HepG2 (cell line): ENCODE results near the gene MBD4. TPM values are rescaled to one million over a fixed set of nuclear protein-coding genes. Genes with fewer than 3 reads are reported as not detected.
A peak's percentile ranks its signal among the peaks of the same experiment; 100 is the strongest.

Experiments
- ATAC-seq: fragments of 200-7000 bp; cut with Tn5 transposase; 3 replicates; pipeline ENCODE4 v1.9.1; 2020; ENCODE audit warnings: mild to moderate bottlenecking, moderate library complexity
- BruUV-seq: library from RNA; stranded (reverse); fragments of 400-500 nt; replicated peaks from 2 replicates; lab custom pipeline; 2021; lab: Mats Ljungman, UMichigan
- CTCF ChIA-PET: fragments of 300-600 bp; formaldehyde crosslinking; extraction: SDS; loops from one replicate; lab custom pipeline; 2021; ENCODE audit warnings: low total read pairs, inconsistent platforms, low intra/inter-chr PET ratio; lab: Yijun Ruan, JAX
- POLR2A ChIA-PET: fragments of 350-600 bp; sonication (Branson Sonifier 250); formaldehyde crosslinking; loops from one replicate; lab custom pipeline; 2020; ENCODE audit warnings: antibody characterized with exemption, inconsistent platforms; lab: Yijun Ruan, JAX
- DNase-seq: peaks from one replicate; pipeline ENCODE4 v3.0.0-alpha.2; 2015; ENCODE audit warnings: low spot score
- FAIRE-seq: peaks from 3 replicates; lab custom pipeline; 2011; peaks lifted over from hg19 to GRCh38; lab: Jason Lieb, UNC
- H2AFZ ChIP-seq: one replicate; pipeline ENCODE4 v1.6.1; 2011; ENCODE audit warnings: low read length, inconsistent platforms
- H3K27ac ChIP-seq: fragments of 300-600 bp; 3 replicates; pipeline ENCODE4 v1.8.0; 2011; ENCODE audit warnings: mixed run types, mild to moderate bottlenecking, mixed read lengths, low read length, inconsistent platforms; ENCODE audit not compliant: insufficient read depth; ENCODE audit errors: extremely low read length
- H3K27me3 ChIP-seq, 2 experiments: fragments of 200-600 bp in 1 of 2; 2 replicates in 1 of 2; 3 replicates in 1 of 2; pipeline versions ENCODE4 v1.6.0 to v1.8.0; 2011; ENCODE audit warnings: low read length in 2 of 2, mild to moderate bottlenecking in 2 of 2, moderate library complexity in 2 of 2, inconsistent platforms in 1 of 2; ENCODE audit not compliant: insufficient read depth in 2 of 2, control insufficient read depth in 1 of 2
- H3K36me3 ChIP-seq, 2 experiments: fragments of 200-600 bp in 1 of 2; replicated peaks in 1 of 2; 2 replicates in 1 of 2; 3 replicates in 1 of 2; pipeline versions ENCODE4 v1.5.1 to v1.8.0; 2011; ENCODE audit warnings: low read length in 2 of 2, inconsistent platforms in 1 of 2; ENCODE audit not compliant: insufficient read depth in 2 of 2, control insufficient read depth in 1 of 2
- H3K4me1 ChIP-seq: 2 replicates; pipeline ENCODE4 v1.5.1; 2012; ENCODE audit warnings: low read length, inconsistent platforms; ENCODE audit not compliant: insufficient read depth
- H3K4me2 ChIP-seq: 2 replicates; pipeline ENCODE4 v1.6.0; 2011; ENCODE audit warnings: low read depth, low read length, inconsistent platforms
- H3K4me3 ChIP-seq, 3 experiments: fragments of 200-600 bp in 1 of 3; sonication (generic), shearing (Covaris generic) in 1 of 3; replicated peaks in 1 of 3; 2 replicates each; pipeline ENCODE4 v1.5.1; 2011 to 2016; ENCODE audit warnings: low read length in 3 of 3, inconsistent platforms in 2 of 3, low read depth in 2 of 3, mild to moderate bottlenecking in 2 of 3, control low read depth in 1 of 3, mixed read lengths in 1 of 3; ENCODE audit not compliant: insufficient read depth in 1 of 3
- H3K79me2 ChIP-seq: one replicate; pipeline ENCODE4 v1.6.1; 2011; ENCODE audit warnings: low read length, inconsistent platforms; ENCODE audit not compliant: insufficient read depth
- H3K9ac ChIP-seq: 2 replicates; pipeline ENCODE4 v1.6.0; 2011; ENCODE audit warnings: mild to moderate bottlenecking, low read depth, low read length, inconsistent platforms; ENCODE audit not compliant: insufficient read depth
- H3K9me3 ChIP-seq: 2 replicates; pipeline ENCODE4 v1.5.1; 2012; ENCODE audit warnings: mild to moderate bottlenecking, low read length
- H4K20me1 ChIP-seq: 2 replicates; pipeline ENCODE4 v1.6.0; 2011; ENCODE audit warnings: inconsistent platforms, mild to moderate bottlenecking, low read length, moderate library complexity; ENCODE audit not compliant: insufficient read depth
- ARNT ChIP-seq: fragments of 450-650 bp; IDR thresholded peaks from 2 replicates; pipeline ENCODE4 v1.6.1; 2017
- GMEB1 ChIP-seq: sonication (generic); formaldehyde crosslinking; IDR thresholded peaks from 2 replicates; pipeline ENCODE4 v1.5.1; 2020; ENCODE audit warnings: missing genetic modification reagents, mild to moderate bottlenecking, borderline replicate concordance
- HIVEP1 ChIP-seq: sonication (generic); formaldehyde crosslinking; IDR thresholded peaks from 2 replicates; pipeline ENCODE4 v1.4.0; 2020; ENCODE audit warnings: mild to moderate bottlenecking, missing genetic modification reagents
- KAT8 ChIP-seq: IDR thresholded peaks from 2 replicates; pipeline ENCODE4 v1.6.1; 2016; ENCODE audit warnings: missing genetic modification reagents, missing compliant biosample characterization
- KLF15 ChIP-seq: sonication (generic); formaldehyde crosslinking; IDR thresholded peaks from 2 replicates; pipeline ENCODE4 v1.8.1; 2023; ENCODE audit warnings: borderline replicate concordance, mild to moderate bottlenecking, inconsistent platforms, missing genetic modification reagents, mixed read lengths
- MAF1 ChIP-seq: sonication (generic); formaldehyde crosslinking; IDR thresholded peaks from 2 replicates; pipeline ENCODE4 v1.5.0; 2020; ENCODE audit warnings: missing genetic modification reagents, borderline replicate concordance
- MIER3 ChIP-seq: IDR thresholded peaks from 2 replicates; pipeline ENCODE4 v1.6.1; 2016; ENCODE audit warnings: missing compliant biosample characterization, borderline replicate concordance
- NFKB2 ChIP-seq: sonication (generic); formaldehyde crosslinking; IDR thresholded peaks from 2 replicates; pipeline ENCODE4 v1.4.0; 2020; ENCODE audit warnings: missing genetic modification reagents, borderline replicate concordance
- NFRKB ChIP-seq: fragments of 450-650 bp; IDR thresholded peaks from 2 replicates; pipeline ENCODE4 v1.6.1; 2017
- ZBTB25 ChIP-seq: IDR thresholded peaks from 2 replicates; pipeline ENCODE4 v1.6.1; 2018; ENCODE audit warnings: missing genetic modification reagents
- ZEB1 ChIP-seq: IDR thresholded peaks from 2 replicates; pipeline ENCODE4 v1.6.1; 2012; ENCODE audit warnings: mild to moderate bottlenecking, low read depth, inconsistent platforms; ENCODE audit not compliant: insufficient replicate concordance
- ZNF781 ChIP-seq: sonication (generic); formaldehyde crosslinking; IDR thresholded peaks from 2 replicates; pipeline ENCODE4 v1.5.1; 2020; ENCODE audit warnings: borderline replicate concordance, mild to moderate bottlenecking, missing genetic modification reagents; ENCODE audit errors: not compliant biosample characterization
- ZSCAN25 ChIP-seq: sonication (generic); formaldehyde crosslinking; IDR thresholded peaks from 2 replicates; pipeline ENCODE4 v1.8.0; 2022; ENCODE audit warnings: mild to moderate bottlenecking, missing genetic modification reagents
- ZSCAN29 ChIP-seq: sonication (generic); formaldehyde crosslinking; conservative IDR thresholded peaks from 2 replicates; pipeline ENCODE4 v1.4.0; 2020; ENCODE audit warnings: mild to moderate bottlenecking, missing genetic modification reagents
- WGBS: methylation state at CpG from one replicate; pipeline ENCODE4 v1.1.6; 2017; ENCODE audit warnings: low lambda C conversion rate; 5-methylcytosine and 5-hydroxymethylcytosine counted together
- in situ Hi-C: cut with HindIII; loops from 2 replicates; pipeline ENCODE4 v1.10.0; 2017; ENCODE audit warnings: low pct_unique_long_range_greater_than_20kb; ENCODE audit not compliant: extremely low pct_ligation_motif_present
- intact Hi-C: fragments of 100-400 bp; cut with micrococcal nuclease; formaldehyde crosslinking; loops from one replicate; pipeline ENCODE4 v1.10.0; 2022; ENCODE audit not compliant: unreplicated experiment
- polyA plus RNA-seq, 8 experiments: library from polyadenylated mRNA; depleted of rRNA in 3 of 8; stranded (reverse) in 7 of 8; unstranded in 1 of 8; fragments of >200 nt; fragmentation: Illumina TruSeq in 4 of 8; extraction: Trizol in 4 of 8; gene quantifications; 2 replicates each; pipeline versions ENCODE4 v1.2.1 to v1.2.3, GENCODE V29; 2011 to 2016; ENCODE audit warnings: low read depth in 4 of 8, missing spikeins in 1 of 8, mixed read lengths in 1 of 8; ENCODE audit not compliant: insufficient read depth in 1 of 8
- total RNA-seq, 5 experiments: library from RNA; depleted of rRNA; stranded (reverse); fragments of >200 nt; fragmentation: Illumina TruSeq; extraction: Trizol; gene quantifications; 2 replicates each; pipeline ENCODE4 v1.2.3, GENCODE V29; 2016; ENCODE audit warnings: low read depth in 1 of 5

The MBD4 gene
- total and polyA plus RNA-seq, 2 of the 13 experiments (the other 11 are each of a cell fraction or from before 2014, with no cell fraction given) = 14.9 to 25.3 TPM

- POLR2A ChIA-PET = interaction anchor here (0.9 to 1.3 kb wide), 4 partner anchors 13 to 42 kb away, joined by 3 to 5 read pairs (median 4); partner anchors contain the start of genes IFT122 and MBD4
These were observed 14.1 kb downstream of the MBD4 start for GRCh38 chr3:129425619-129426018.

More at GRCh38 chr3:129425619-129426018, 14.1 kb downstream of the MBD4 start:
- Histone ChIP-seq H3K27ac (no peak overlapping the region), H3K4me2 (peak overlapping the region; percentile 70), H3K4me1 (peaks cover 70% of the 10 kb centered on the region), H3K4me3 (no peak overlapping the region), H3K36me3 (no peaks in the 10 kb centered on the region), H2AFZ (no peak overlapping the region), H3K9me3 (no peaks in the 10 kb centered on the region), H4K20me1 (no peaks in the 10 kb centered on the region), H3K9ac (no peak overlapping the region; the same call in 1 of the 2 replicates), H3K79me2 (no peaks in the 10 kb centered on the region), H3K27me3 (peaks cover 0 to 4% of the 10 kb centered on the region in 2 experiments; a peak in 2 of 5 replicates)
- CTCF ChIA-PET = no interaction called here
- FAIRE-seq (no peak), ATAC-seq (no peak), DNase-seq (no peak)
- WGBS = 0% methylated on average over 2 of the region's 2 CpGs
- in situ Hi-C loops = no loop called here
- no TSS peak for BruUV-seq
- TF ChIP-seq ZEB1 (no peak), NFRKB (no peak), ARNT (no peak), ZNF781 (CRISPR knock-in tag) (no peak), GMEB1 (CRISPR knock-in tag) (no peak), ZSCAN25 (CRISPR knock-in tag) (no peak), NFKB2 (CRISPR knock-in tag) (no peak), HIVEP1 (CRISPR knock-in tag) (no peak), KAT8 (CRISPR knock-in tag) (no peak), MAF1 (CRISPR knock-in tag) (no peak), ZSCAN29 (no peak), MIER3 (CRISPR knock-in tag) (no peak), ZBTB25 (CRISPR knock-in tag) (no peak), KLF15 (no peak)
- intact Hi-C loops = loop anchor here (5.0 kb wide), 1 partner anchor 143 kb away; no protein-coding TSS in a partner anchor
